Dermis lymphatic vessel endothelial cell (primary cell): Measurements from ENCODE around the gene MAP3K3. TPM values are rescaled to one million over a fixed set of nuclear protein-coding genes. Genes with fewer than 3 reads are reported as not detected.

ENCODE experiments used
- total RNA-seq: library from RNA; depleted of rRNA; stranded (reverse); fragments of >200 nt; gene quantifications from 2 replicates; pipeline ENCODE4 v1.2.1, GENCODE V29; 2014

The MAP3K3 gene
- total RNA-seq = 104 and 105 TPM in 2 replicates

DNA sequence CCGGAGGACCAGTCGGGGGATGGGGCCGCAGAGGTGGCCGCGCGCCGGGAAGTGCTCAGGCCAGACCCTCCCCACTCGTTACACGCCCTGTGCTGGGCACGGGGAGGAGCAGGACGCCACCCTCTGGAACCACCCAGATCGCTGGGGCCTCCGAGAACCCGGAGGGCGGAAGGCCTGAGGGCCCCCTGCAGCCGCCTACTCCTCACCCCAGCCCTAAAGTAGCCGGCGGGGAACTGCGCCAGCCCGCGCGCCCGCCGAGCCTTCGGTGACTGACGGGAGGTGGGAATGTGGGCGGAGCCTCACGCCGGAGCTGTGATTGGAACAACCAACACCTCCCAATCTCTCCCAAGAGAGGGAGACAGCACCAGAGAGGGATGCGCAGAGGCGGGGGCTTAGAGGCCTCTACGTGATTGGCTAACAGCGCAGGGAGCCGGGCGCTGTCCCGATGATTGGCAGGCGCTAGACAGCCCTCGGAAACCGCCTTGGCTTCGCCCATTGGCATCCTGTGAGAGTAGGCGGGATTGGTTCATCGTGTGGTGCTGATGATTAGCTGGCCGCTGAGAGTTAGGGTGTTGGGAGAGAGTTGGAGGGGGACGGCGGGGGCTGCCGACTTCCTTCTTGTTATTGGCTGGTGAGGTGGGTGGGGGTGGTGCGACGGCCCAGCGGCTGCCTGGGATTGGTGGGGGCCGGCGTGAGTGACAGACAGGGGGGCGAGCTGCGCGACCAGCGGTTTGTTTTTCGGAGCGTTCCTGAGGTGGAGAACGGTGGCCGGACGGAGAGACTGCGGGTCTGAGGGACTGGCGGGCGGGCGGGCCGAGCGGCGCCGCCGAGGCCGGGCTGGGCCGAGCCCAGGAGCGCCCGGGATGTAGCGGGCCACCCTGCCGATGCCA lies at the start of gene MAP3K3:
MAP3K3 (plus strand) TSS at position 734 of the 890 bp plus-strand sequence. CDS start 343 bp downstream, outside the sequence.

GRCh38 chr17:63600569-63601438 lies 21.4 kb upstream of the MAP3K3 start, which contains the start of gene TACO1:
TSS of gene TACO1 (plus strand) at chr17:63600895. CDS start at chr17:63601084, 189 bp downstream.

GRCh38 chr17:63699638-63700527 lies 77.7 kb downstream of the MAP3K3 start, which contains the start of gene LIMD2:
TSS of gene LIMD2 (minus strand) at chr17:63700125. CDS start at chr17:63699298, 827 bp downstream.

DNA sequence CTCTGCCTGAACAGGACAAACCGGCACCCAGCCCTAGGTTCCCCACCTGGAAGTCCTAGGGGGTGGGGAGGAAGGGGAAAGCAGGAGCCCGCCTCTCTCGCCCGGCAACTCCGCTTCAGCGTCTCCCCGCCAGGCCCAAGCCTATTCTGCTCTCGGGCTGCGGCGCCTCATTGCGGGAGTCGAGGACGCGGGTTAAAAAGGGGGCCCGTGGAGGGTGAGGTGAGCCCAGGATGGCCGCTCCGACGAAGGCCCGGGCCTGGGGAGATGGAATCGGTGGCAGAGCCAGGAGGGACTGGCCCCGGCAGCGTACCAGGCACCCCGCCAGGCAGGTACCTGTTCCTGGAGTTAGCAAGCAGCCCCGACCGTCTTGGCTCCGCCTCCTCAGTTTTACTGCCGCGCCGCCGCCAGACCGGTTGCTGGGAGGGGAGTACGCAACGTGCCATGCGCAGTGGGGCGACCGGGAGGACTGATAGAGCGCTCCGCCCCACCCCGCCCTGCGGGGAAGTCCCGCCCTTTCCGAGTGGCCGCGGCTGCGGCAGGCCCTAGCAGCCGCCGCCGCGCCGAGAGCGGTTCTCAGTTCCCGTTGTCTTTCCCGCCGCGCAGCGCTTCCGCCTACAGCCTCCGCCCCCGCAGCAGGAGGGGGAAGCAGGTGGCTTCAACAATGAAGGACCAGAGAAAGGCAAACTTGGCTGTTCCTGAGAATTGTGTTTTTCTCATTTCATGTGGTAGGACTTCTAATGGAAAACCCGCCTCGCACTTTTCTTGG lies 119.4 kb downstream of the MAP3K3 start, which contains the start of gene STRADA:
STRADA (minus strand) TSS at position 392 of the 766 bp plus-strand sequence. CDS start 13,430 bp downstream, outside the sequence.

Other genes with a start within 250 kb of the MAP3K3 start
- 5.9 and 12.6 TPM in 2 replicates for gene CYB561, start 176.1 kb upstream of the MAP3K3 start, total RNA-seq
- 47.2 and 77.6 TPM in 2 replicates for gene ACE, start 145.4 kb upstream of the MAP3K3 start, total RNA-seq
- under 0.01 TPM in 1 of 2 replicates, not detected in the other for gene KCNH6, start 99.1 kb upstream of the MAP3K3 start, total RNA-seq
- gene DCAF7, start 71.9 kb upstream of the MAP3K3 start, total RNA-seq = 29.9 and 33.1 TPM in 2 replicates
- 11.3 and 14.5 TPM in 2 replicates for gene TACO1, start 21.5 kb upstream of the MAP3K3 start, total RNA-seq
- 19.3 and 28.1 TPM in 2 replicates for gene LIMD2, start 77.7 kb downstream of the MAP3K3 start, total RNA-seq
- gene STRADA, start 119.4 kb downstream of the MAP3K3 start, total RNA-seq = 22.4 and 26.8 TPM in 2 replicates
- gene CCDC47, start 151.2 kb downstream of the MAP3K3 start, total RNA-seq = 116 and 130 TPM in 2 replicates
- 56.3 and 57.5 TPM in 2 replicates for gene DDX42, start 151.8 kb downstream of the MAP3K3 start, total RNA-seq
- gene PSMC5, start 205.0 kb downstream of the MAP3K3 start, total RNA-seq = 78.1 and 83.1 TPM in 2 replicates
- 54.8 and 59.6 TPM in 2 replicates for gene FTSJ3, start 205.2 kb downstream of the MAP3K3 start, total RNA-seq
- gene SMARCD2, start 220.3 kb downstream of the MAP3K3 start, total RNA-seq = 46.7 and 60.8 TPM in 2 replicates